Ishikawa (cell line): ENCODE data around the gene NXN.

Source experiments
- CEBPB ChIP-seq: IDR thresholded peaks from 2 replicates; pipeline ENCODE4 v1.6.1; 2012
- CREB1 ChIP-seq: IDR thresholded peaks from 2 replicates; pipeline ENCODE4 v1.6.1; 2012; ENCODE audit warnings: low read depth
- EGR1 ChIP-seq: IDR thresholded peaks from 2 replicates; pipeline ENCODE4 v1.6.1; 2012
- EP300 ChIP-seq: IDR thresholded peaks from 2 replicates; pipeline ENCODE4 v1.6.1; 2012; ENCODE audit warnings: borderline replicate concordance
- FOXM1 ChIP-seq: IDR thresholded peaks from 2 replicates; pipeline ENCODE4 v1.6.1; 2012; ENCODE audit warnings: low read depth, borderline replicate concordance
- MAX ChIP-seq: IDR thresholded peaks from 2 replicates; pipeline ENCODE4 v1.6.1; 2012
- NFIC ChIP-seq: IDR thresholded peaks from 2 replicates; pipeline ENCODE4 v1.6.1; 2012
- RAD21 ChIP-seq: IDR thresholded peaks from 2 replicates; pipeline ENCODE4 v1.6.1; 2012; ENCODE audit warnings: low read depth
- TAF1 ChIP-seq: IDR thresholded peaks from 2 replicates; pipeline ENCODE4 v1.6.1; 2012; ENCODE audit warnings: low read depth, mild to moderate bottlenecking
- TCF12 ChIP-seq: IDR thresholded peaks from 2 replicates; pipeline ENCODE4 v1.6.1; 2012; ENCODE audit warnings: low read depth
- TEAD4 ChIP-seq: IDR thresholded peaks from 2 replicates; pipeline ENCODE4 v1.6.1; 2012
- YY1 ChIP-seq: IDR thresholded peaks from 2 replicates; pipeline ENCODE4 v1.6.1; 2012; ENCODE audit warnings: low read depth
- TF ChIP-seq, protein P1 (sequence below): IDR thresholded peaks from 2 replicates; pipeline ENCODE4 v1.6.1; 2012; ENCODE audit warnings: low read depth, mild to moderate bottlenecking

GRCh38 chr17:781805-782731 is 197.5 kb downstream of the NXN start, which contains the start of the genes GLOD4 and MRM3:
- peak; percentile 96 for TF ChIP-seq MAX
- TF ChIP-seq CREB1, result peak; percentile 100
- no peak; the same call in 1 of the 2 replicates for TF ChIP-seq EP300
- TF ChIP-seq TEAD4, result peak; percentile 50; the same call in 1 of the 2 replicates
- no peak; the same call in 1 of the 2 replicates for TF ChIP-seq FOXM1
- TF ChIP-seq, protein P1, sequence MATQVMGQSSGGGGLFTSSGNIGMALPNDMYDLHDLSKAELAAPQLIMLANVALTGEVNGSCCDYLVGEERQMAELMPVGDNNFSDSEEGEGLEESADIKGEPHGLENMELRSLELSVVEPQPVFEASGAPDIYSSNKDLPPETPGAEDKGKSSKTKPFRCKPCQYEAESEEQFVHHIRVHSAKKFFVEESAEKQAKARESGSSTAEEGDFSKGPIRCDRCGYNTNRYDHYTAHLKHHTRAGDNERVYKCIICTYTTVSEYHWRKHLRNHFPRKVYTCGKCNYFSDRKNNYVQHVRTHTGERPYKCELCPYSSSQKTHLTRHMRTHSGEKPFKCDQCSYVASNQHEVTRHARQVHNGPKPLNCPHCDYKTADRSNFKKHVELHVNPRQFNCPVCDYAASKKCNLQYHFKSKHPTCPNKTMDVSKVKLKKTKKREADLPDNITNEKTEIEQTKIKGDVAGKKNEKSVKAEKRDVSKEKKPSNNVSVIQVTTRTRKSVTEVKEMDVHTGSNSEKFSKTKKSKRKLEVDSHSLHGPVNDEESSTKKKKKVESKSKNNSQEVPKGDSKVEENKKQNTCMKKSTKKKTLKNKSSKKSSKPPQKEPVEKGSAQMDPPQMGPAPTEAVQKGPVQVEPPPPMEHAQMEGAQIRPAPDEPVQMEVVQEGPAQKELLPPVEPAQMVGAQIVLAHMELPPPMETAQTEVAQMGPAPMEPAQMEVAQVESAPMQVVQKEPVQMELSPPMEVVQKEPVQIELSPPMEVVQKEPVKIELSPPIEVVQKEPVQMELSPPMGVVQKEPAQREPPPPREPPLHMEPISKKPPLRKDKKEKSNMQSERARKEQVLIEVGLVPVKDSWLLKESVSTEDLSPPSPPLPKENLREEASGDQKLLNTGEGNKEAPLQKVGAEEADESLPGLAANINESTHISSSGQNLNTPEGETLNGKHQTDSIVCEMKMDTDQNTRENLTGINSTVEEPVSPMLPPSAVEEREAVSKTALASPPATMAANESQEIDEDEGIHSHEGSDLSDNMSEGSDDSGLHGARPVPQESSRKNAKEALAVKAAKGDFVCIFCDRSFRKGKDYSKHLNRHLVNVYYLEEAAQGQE, result no peak
- TF ChIP-seq CEBPB, result 0 out of 2 replicates have a peak, but pooled peaks have one; percentile 2
- TF ChIP-seq EGR1, result peak; percentile 57; the same call in 1 of the 2 replicates
- peak; percentile 99 for TF ChIP-seq YY1
- TF ChIP-seq NFIC, result no peak; the same call in 1 of the 2 replicates
- peak; percentile 96 for TF ChIP-seq TAF1
- no peak; the same call in 1 of the 2 replicates for TF ChIP-seq RAD21
- peak; percentile 79 for TF ChIP-seq TCF12
